GM12878 (cell line): ENCODE data around the gene MAP7D2. TPM values are rescaled to one million over a fixed set of nuclear protein-coding genes. Genes with fewer than 3 reads are reported as not detected.

ENCODE experiments used
- ASH2L ChIP-seq: fragments of 300-600, 200-600 bp; sonication (generic); IDR thresholded peaks from 2 replicates; pipeline ENCODE4 v1.6.1; 2017; ENCODE audit warnings: low read depth, mild to moderate bottlenecking, borderline replicate concordance
- BHLHE40 ChIP-seq, 2 experiments: fragments of 450-650 bp in 1 of 2; IDR thresholded peaks; 2 replicates each; pipeline ENCODE4 v1.6.1; 2011 to 2017; ENCODE audit warnings: low read depth in 2 of 2, borderline replicate concordance in 1 of 2, improper control_type of control experiment in 1 of 2, low read length in 1 of 2, mild to moderate bottlenecking in 1 of 2
- BMI1 ChIP-seq: fragments of 450-650 bp; IDR thresholded peaks from 2 replicates; pipeline ENCODE4 v1.6.1; 2016; ENCODE audit warnings: mild to moderate bottlenecking, moderate library complexity, borderline replicate concordance
- CBX5 ChIP-seq: sonication (generic); IDR thresholded peaks from 2 replicates; pipeline ENCODE4 v1.6.1; 2016; ENCODE audit warnings: low read depth, moderate library complexity, mild to moderate bottlenecking, inconsistent platforms
- EED ChIP-seq: sonication (generic); IDR thresholded peaks from 2 replicates; pipeline ENCODE4 v1.6.1; 2016; ENCODE audit warnings: antibody characterized with exemption, low read depth
- YY1 ChIP-seq: IDR thresholded peaks from 2 replicates; pipeline ENCODE4 v1.6.1; 2011; ENCODE audit warnings: low read depth, mild to moderate bottlenecking, low read length
- ZNF622 ChIP-seq: fragments of 450-650 bp; IDR thresholded peaks from 2 replicates; pipeline ENCODE4 v1.6.1; 2017; ENCODE audit warnings: mild to moderate bottlenecking, inconsistent platforms
- polyA plus RNA-seq, 11 experiments: library from polyadenylated mRNA; depleted of rRNA in 4 of 11; unstranded in 6 of 11; stranded (reverse) in 5 of 11; fragments of >200 nt; fragmentation: Nextera tagmentation in 4 of 11; fragmentation: Illumina TruSeq in 1 of 11; extraction: Ambion mirVana in 4 of 11; extraction: Trizol in 1 of 11; gene quantifications; 1 replicate in 1 of 11; 2 replicates in 10 of 11; pipeline versions ENCODE4 v1.2.1 to v1.2.3, GENCODE V29; 2011 to 2016; ENCODE audit warnings: inconsistent platforms in 2 of 11, missing spikeins in 2 of 11, low read depth in 1 of 11
- total RNA-seq, 4 experiments: library from RNA; depleted of rRNA in 3 of 4; stranded (reverse); fragments of >200 nt in 3 of 4; fragmentation: Illumina TruSeq in 1 of 4; extraction: Trizol in 1 of 4; gene quantifications; 2 replicates each; pipeline versions ENCODE4 v1.2.1 to v1.2.3, GENCODE V29; 2013 to 2021
- TF ChIP-seq, protein P1 (sequence below): fragments of 450-650 bp; IDR thresholded peaks from 2 replicates; pipeline ENCODE4 v1.6.1; 2017; ENCODE audit warnings: borderline replicate concordance
- TF ChIP-seq, protein P2 (sequence below): fragments of 450-650 bp; conservative IDR thresholded peaks from 2 replicates; pipeline ENCODE4 v1.6.1; 2017; ENCODE audit warnings: mild to moderate bottlenecking, moderate library complexity
- TF ChIP-seq, protein P3 (sequence below): IDR thresholded peaks from 2 replicates; pipeline ENCODE4 v1.6.1; 2012; ENCODE audit warnings: low read length, inconsistent platforms

MAP7D2 gene
- total and polyA plus RNA-seq, 10 of the 15 experiments (the other 5 are each of a cell fraction or from before 2014, with no cell fraction given): 0.06 to 18.4 (median 0.22) TPM

DNA sequence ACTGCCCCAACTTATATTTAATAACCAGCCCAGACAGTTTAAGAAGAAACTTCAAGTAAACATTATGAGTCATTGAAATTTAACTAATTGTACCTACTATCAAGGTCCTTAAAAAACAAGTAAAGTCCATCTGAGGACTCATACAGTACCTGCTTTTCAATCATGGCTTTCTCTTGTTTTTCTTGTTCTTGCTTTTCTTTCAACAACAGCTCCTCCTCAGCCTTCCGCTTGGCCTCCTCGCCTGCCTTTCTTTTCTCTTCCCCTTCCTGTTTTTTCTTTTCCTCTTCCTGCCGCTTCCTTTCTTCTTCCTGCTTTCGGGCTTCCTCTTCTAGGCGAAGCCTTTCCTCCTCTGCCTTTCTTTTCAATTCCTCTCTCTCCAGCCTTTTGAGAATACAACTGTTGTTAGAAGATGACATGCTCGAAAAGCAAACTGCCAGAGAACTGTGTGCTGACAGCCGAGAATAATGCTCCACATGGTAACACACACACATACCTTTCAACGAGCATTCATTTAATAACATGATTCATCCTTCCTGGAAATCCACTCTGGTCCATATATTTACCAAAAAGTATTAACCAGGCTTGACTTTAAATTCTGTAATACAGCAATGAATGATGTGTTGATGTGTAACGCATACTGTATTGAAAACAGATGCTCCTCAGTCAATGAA, 100.6 kb downstream of the MAP7D2 start (continued):
- TF ChIP-seq, protein P1, sequence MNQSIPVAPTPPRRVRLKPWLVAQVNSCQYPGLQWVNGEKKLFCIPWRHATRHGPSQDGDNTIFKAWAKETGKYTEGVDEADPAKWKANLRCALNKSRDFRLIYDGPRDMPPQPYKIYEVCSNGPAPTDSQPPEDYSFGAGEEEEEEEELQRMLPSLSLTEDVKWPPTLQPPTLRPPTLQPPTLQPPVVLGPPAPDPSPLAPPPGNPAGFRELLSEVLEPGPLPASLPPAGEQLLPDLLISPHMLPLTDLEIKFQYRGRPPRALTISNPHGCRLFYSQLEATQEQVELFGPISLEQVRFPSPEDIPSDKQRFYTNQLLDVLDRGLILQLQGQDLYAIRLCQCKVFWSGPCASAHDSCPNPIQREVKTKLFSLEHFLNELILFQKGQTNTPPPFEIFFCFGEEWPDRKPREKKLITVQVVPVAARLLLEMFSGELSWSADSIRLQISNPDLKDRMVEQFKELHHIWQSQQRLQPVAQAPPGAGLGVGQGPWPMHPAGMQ: no peak
- TF ChIP-seq EED: no peak
- TF ChIP-seq, protein P2, sequence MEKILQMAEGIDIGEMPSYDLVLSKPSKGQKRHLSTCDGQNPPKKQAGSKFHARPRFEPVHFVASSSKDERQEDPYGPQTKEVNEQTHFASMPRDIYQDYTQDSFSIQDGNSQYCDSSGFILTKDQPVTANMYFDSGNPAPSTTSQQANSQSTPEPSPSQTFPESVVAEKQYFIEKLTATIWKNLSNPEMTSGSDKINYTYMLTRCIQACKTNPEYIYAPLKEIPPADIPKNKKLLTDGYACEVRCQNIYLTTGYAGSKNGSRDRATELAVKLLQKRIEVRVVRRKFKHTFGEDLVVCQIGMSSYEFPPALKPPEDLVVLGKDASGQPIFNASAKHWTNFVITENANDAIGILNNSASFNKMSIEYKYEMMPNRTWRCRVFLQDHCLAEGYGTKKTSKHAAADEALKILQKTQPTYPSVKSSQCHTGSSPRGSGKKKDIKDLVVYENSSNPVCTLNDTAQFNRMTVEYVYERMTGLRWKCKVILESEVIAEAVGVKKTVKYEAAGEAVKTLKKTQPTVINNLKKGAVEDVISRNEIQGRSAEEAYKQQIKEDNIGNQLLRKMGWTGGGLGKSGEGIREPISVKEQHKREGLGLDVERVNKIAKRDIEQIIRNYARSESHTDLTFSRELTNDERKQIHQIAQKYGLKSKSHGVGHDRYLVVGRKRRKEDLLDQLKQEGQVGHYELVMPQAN: no peak
- TF ChIP-seq ASH2L: no peak
- no peak for TF ChIP-seq BHLHE40 (IDR thresholded peaks at IDR 0.05; ENCODE audit: borderline replicate concordance in 1 of 2, low read depth in 2 of 2, low read length in 1 of 2)
- no peak for TF ChIP-seq BMI1
- no peak for TF ChIP-seq CBX5
- TF ChIP-seq, protein P3, sequence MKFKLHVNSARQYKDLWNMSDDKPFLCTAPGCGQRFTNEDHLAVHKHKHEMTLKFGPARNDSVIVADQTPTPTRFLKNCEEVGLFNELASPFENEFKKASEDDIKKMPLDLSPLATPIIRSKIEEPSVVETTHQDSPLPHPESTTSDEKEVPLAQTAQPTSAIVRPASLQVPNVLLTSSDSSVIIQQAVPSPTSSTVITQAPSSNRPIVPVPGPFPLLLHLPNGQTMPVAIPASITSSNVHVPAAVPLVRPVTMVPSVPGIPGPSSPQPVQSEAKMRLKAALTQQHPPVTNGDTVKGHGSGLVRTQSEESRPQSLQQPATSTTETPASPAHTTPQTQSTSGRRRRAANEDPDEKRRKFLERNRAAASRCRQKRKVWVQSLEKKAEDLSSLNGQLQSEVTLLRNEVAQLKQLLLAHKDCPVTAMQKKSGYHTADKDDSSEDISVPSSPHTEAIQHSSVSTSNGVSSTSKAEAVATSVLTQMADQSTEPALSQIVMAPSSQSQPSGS: no peak
- TF ChIP-seq ZNF622: no peak
- TF ChIP-seq YY1: no peak
- TF ChIP-seq, all 136 proteins: peak for 0
